Body of pancreas (tissue), 4 donors: ENCODE results near the gene TFDP1. TPM values are rescaled to one million over a fixed set of nuclear protein-coding genes. Genes with fewer than 3 reads are reported as not detected.
A peak's percentile ranks its signal among the peaks of the same experiment; 100 is the strongest.

Source experiments
- ATAC-seq: fragments of 150-250 bp; one replicate; pipeline ENCODE4 v1.9.1; 2016
- DNase-seq, 4 donors: peaks; one replicate each; pipeline ENCODE4 v3.0.0-alpha.2; 2019
- H3K27ac ChIP-seq, 4 donors: fragments of 200-600 bp; sonication (generic); 1 replicate in 3 of 4; 2 replicates in 1 of 4; pipeline versions ENCODE4 v1.5.1 to v1.6.1; 2016 to 2019; ENCODE audit warnings: mild to moderate bottlenecking in 1 of 4, mixed read lengths in 1 of 4, moderate library complexity in 1 of 4
- H3K27me3 ChIP-seq, 2 donors: fragments of 200-600 bp; sonication (generic); one replicate each; pipeline ENCODE4 v1.6.0; 2016; ENCODE audit warnings: mild to moderate bottlenecking in 1 of 2
- H3K36me3 ChIP-seq, 2 donors: fragments of 200-600 bp; sonication (generic); replicated peaks in 1 of 2; 2 replicates each; pipeline ENCODE4 v1.5.1; 2016; ENCODE audit warnings: low read depth in 2 of 2; ENCODE audit not compliant: insufficient read depth in 1 of 2
- H3K4me1 ChIP-seq: fragments of 200-600 bp; sonication (generic); one replicate; pipeline ENCODE4 v1.6.0; 2016
- H3K4me3 ChIP-seq, 2 donors: fragments of 200-600 bp; sonication (generic); 1 replicate in 1 of 2; 2 replicates in 1 of 2; pipeline ENCODE4 v1.5.1; 2016 to 2019
- H3K9me3 ChIP-seq, 3 donors: fragments of 200-600 bp; sonication (generic); 1 replicate in 2 of 3; 2 replicates in 1 of 3; pipeline ENCODE4 v1.5.1; 2016
- POLR2A ChIP-seq, 3 donors: fragments of 450-650 bp; IDR thresholded peaks; one replicate each; pipeline ENCODE4 v1.6.1; 2016; ENCODE audit warnings: antibody characterized with exemption in 3 of 3, mild to moderate bottlenecking in 2 of 3
- WGBS, 2 donors: methylation state at CpG; one replicate each; pipeline ENCODE4 v1.1.5; 2017; 5-methylcytosine and 5-hydroxymethylcytosine counted together
- intact Hi-C: fragments of 100-400 bp; cut with DNase I; formaldehyde crosslinking; loops from one replicate; pipeline ENCODE4 v1.15.1; 2023
- total RNA-seq, 2 donors: library from RNA; depleted of rRNA; stranded (reverse); fragments of >200 nt; gene quantifications; one replicate each; pipeline ENCODE4 v1.1.0, GENCODE V29; 2016
- TF ChIP-seq, protein P1 (sequence below), 7 experiments: fragments of 450-650 bp in 4 of 7; fragments of 200-600 bp in 3 of 7; sonication (generic) in 3 of 7; IDR thresholded peaks; one replicate each; pipeline ENCODE4 v1.5.1; 2016 to 2019; ENCODE audit warnings: antibody characterized with exemption in 7 of 7

TFDP1 gene
- total RNA-seq, 2 donors from 2014 or later, result 16.5 to 22.8 TPM

DNA sequence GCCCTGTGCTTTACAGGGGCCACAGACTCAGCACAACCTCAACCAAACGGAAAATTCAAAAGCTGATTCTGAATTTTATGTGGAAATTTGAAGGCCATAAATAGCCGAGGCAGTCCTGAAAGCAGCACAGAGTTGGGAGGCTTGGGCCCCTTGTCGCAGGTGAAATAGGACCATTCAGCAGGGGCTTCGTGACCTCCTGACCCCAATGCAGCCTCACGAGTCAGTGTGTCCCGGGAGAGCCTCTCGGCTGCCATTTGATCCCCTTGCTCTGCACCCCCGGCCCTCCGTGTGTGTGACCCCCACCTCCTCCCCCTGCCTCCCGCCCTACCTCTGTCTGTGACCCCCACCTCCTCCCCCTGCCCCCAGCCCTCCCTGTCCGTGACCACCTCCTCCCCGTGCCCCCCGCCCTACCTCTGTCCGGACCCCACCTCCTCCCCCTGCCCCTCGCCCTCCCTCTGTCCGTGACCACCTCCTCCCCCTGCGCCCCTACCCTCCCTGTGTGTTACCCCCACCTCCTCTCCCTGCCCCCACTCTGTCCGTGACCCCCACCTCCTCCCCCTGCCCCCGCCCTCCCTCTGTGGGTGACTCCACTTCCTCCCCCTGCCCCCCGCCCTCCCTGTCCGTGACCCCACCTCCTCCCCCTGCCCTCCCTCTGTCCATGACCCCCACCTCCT is 41.7 kb upstream of the TFDP1 start:
- H3K27me3 ChIP-seq, result no peaks in the 10 kb centered on the region
- H3K4me1 ChIP-seq, result peaks cover 6% of the 10 kb centered on the region
- 86 to 95% methylated on average over 8 to 12 of the region's 21 CpGs for WGBS, 2 donors
- DNase-seq, result peak in 1 of 4 donors; percentile 8
- intact Hi-C loops, result no loop called here
- H3K9me3 ChIP-seq, result no peaks in the 10 kb centered on the region
- no peak overlapping the region for H3K4me3 ChIP-seq
- no peak for ATAC-seq
- H3K27ac ChIP-seq, result no peak overlapping the region
- TF ChIP-seq, protein P1, sequence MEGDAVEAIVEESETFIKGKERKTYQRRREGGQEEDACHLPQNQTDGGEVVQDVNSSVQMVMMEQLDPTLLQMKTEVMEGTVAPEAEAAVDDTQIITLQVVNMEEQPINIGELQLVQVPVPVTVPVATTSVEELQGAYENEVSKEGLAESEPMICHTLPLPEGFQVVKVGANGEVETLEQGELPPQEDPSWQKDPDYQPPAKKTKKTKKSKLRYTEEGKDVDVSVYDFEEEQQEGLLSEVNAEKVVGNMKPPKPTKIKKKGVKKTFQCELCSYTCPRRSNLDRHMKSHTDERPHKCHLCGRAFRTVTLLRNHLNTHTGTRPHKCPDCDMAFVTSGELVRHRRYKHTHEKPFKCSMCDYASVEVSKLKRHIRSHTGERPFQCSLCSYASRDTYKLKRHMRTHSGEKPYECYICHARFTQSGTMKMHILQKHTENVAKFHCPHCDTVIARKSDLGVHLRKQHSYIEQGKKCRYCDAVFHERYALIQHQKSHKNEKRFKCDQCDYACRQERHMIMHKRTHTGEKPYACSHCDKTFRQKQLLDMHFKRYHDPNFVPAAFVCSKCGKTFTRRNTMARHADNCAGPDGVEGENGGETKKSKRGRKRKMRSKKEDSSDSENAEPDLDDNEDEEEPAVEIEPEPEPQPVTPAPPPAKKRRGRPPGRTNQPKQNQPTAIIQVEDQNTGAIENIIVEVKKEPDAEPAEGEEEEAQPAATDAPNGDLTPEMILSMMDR (IDR thresholded peaks at IDR 0.05), result no peak
- TF ChIP-seq POLR2A (IDR thresholded peaks at IDR 0.05), result no peak
- peaks cover 0 to 3% of the 10 kb centered on the region in 2 donors for H3K36me3 ChIP-seq

DNA sequence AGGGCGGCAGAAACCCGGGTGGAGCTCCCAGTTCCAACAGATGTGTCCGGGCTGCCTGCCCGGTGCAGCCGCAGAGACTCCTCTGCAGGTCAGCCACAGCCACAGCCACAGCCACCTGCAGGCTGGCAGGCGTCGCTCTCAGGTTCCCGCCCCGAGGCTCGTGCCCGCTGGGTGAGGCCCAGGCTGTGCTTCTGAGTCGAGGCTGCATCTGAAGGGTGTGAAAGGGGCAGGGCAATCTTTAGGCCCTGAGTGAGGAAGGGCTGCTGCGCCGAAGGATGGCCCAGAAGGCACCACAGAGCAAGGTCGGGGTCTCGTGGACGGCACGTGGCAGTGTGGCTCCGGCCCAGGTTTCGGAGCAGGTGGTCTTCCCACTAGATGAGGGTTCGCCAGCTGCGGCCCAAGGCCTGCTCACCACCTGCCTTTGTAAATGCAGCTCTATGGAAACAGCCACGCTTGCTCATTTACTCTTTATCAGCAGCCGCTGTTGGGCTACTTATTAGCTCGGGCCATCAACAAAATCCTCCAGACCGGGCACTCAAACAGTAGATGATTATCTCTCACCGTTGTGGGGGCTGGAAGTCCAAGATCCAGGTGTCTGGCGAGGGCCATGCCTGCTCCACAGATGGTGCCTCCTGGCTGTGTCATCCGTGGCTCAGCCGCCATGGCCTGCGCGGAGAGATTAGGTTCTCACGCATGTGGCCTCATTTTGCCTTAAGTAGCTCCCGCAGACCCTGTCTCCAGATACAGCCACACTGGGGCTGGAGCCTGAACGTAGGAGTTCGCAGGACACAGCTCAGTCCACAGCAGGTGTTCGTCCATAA is 40.3 kb upstream of the TFDP1 start:
- no peak overlapping the region for H3K4me3 ChIP-seq
- H3K27ac ChIP-seq, result peak overlapping the region in 2 of 4 donors; percentile 68 to 82
- H3K9me3 ChIP-seq, result no peaks in the 10 kb centered on the region
- peaks cover 6% of the 10 kb centered on the region for H3K4me1 ChIP-seq
- ATAC-seq (no peak), DNase-seq (peak in 3 of 4 donors; percentile 9 to 88 (median 75))
- no peaks in the 10 kb centered on the region for H3K27me3 ChIP-seq
- TF ChIP-seq, protein P1 (IDR thresholded peaks at IDR 0.05), result no peak
- TF ChIP-seq POLR2A (IDR thresholded peaks at IDR 0.05), result no peak
- intact Hi-C loops, result no loop called here
- peaks cover 0 to 5% of the 10 kb centered on the region in 2 donors for H3K36me3 ChIP-seq
- WGBS, 2 donors, result 41 to 85% methylated on average over 11 to 37 of the region's 37 CpGs

DNA sequence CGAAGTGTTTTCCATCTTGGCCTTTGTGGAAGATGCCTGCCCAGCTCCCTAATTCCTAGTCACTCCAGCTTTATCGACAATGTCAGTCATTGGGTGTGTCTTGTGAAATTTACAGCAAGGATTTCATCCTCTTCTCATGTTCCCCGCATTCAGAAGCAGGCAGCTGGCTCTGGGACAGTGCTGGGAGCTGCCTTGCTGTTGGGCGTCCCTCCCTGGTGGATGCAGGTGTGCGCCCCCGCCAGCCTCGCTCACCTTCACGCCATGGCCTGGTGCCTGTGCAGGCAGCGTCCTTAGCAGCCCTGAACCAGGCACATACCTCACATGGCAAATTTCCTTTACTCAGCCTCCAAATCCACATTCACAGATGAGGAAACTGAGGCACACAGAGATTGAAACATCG is 39.7 kb upstream of the TFDP1 start:
- intact Hi-C loops, result no loop called here
- ATAC-seq (no peak), DNase-seq (peak in 1 of 4 donors; percentile 8)
- peak overlapping the region in 2 of 4 donors; percentile 68 to 82 for H3K27ac ChIP-seq
- no peaks in the 10 kb centered on the region for H3K27me3 ChIP-seq
- peaks cover 0 to 2% of the 10 kb centered on the region in 2 donors for H3K36me3 ChIP-seq
- no peak for TF ChIP-seq POLR2A (IDR thresholded peaks at IDR 0.05)
- TF ChIP-seq, protein P1 (IDR thresholded peaks at IDR 0.05), result no peak
- 91 to 93% methylated on average over 10 of the region's 10 CpGs for WGBS, 2 donors
- H3K4me1 ChIP-seq, result peaks cover 6% of the 10 kb centered on the region
- no peaks in the 10 kb centered on the region for H3K9me3 ChIP-seq
- no peak overlapping the region for H3K4me3 ChIP-seq

DNA sequence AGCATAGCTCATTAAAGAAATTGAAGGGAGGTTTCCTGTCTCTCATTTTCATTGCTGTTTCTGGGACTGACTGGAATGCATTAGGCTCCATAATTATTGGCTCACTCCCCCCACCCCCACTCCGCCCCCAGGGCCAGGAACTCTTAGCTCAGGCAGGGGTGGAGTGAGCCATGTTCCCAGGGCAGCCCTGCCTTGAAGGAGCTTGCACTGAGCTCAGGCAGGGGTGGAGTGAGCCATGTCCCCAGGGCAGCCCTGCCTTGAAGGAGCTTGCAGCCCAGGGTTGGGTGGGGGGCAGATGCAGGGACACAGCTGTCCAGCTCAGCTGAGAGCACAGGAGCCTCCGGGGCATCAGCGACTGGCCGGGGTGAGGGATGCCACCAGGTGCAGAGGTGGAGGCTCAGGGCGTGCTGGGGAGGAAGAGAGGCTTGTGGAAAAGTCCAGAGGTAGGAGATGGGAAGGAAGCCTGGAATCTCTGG is 39.1 kb upstream of the TFDP1 start:
- no peak for TF ChIP-seq POLR2A (IDR thresholded peaks at IDR 0.05)
- TF ChIP-seq, protein P1 (IDR thresholded peaks at IDR 0.05), result no peak
- H3K9me3 ChIP-seq, result no peaks in the 10 kb centered on the region
- ATAC-seq (no peak), DNase-seq (peak in 1 of 4 donors; percentile 10)
- peaks cover 0 to 2% of the 10 kb centered on the region in 2 donors for H3K36me3 ChIP-seq
- WGBS, 2 donors, result 81 to 96% methylated on average over 4 to 5 of the region's 5 CpGs
- H3K4me3 ChIP-seq, result no peak overlapping the region
- no peaks in the 10 kb centered on the region for H3K27me3 ChIP-seq
- H3K27ac ChIP-seq, result no peak overlapping the region
- peaks cover 6% of the 10 kb centered on the region for H3K4me1 ChIP-seq
- intact Hi-C loops, result no loop called here
